Measurements from ENCODE around the gene ASIC5.

The ASIC5 gene, protein sequence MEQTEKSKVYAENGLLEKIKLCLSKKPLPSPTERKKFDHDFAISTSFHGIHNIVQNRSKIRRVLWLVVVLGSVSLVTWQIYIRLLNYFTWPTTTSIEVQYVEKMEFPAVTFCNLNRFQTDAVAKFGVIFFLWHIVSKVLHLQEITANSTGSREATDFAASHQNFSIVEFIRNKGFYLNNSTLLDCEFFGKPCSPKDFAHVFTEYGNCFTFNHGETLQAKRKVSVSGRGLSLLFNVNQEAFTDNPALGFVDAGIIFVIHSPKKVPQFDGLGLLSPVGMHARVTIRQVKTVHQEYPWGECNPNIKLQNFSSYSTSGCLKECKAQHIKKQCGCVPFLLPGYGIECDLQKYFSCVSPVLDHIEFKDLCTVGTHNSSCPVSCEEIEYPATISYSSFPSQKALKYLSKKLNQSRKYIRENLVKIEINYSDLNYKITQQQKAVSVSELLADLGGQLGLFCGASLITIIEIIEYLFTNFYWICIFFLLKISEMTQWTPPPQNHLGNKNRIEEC

DNA sequence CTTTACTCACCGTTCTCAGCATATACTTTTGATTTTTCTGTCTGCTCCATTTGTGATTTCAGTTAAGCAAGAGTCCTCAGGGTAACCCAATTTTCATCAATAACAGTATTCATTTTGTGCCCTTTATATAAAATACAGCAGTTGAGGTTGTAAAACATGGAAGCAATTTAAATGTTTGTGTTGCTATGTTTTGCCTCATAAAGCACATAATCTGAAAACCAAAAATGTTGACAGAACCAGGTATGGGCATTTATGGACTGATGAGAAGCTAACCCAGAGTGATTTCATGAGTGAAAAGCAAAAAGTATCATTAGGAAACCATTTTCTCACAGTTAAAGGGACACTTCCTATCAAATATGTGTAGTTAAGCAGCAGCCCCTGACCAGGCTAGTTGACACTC lies at the start of gene ASIC5:
TSS of gene ASIC5 (minus strand) at position 101 of the 400 bp plus-strand sequence. CDS start at position 50, 51 bp downstream.
- TF ChIP-seq TAF1 (IDR thresholded peaks at IDR 0.05; ENCODE audit: low read depth) = no peak
- TF ChIP-seq CEBPB (IDR thresholded peaks at IDR 0.05) = no peak
- TF ChIP-seq YY1 (IDR thresholded peaks at IDR 0.05; ENCODE audit: low read depth) = no peak
- TF ChIP-seq MAX (IDR thresholded peaks at IDR 0.05) = no peak

GRCh38 chr4:155914782-155915181 lies 48.7 kb upstream of the ASIC5 start:
- TF ChIP-seq, protein P1, sequence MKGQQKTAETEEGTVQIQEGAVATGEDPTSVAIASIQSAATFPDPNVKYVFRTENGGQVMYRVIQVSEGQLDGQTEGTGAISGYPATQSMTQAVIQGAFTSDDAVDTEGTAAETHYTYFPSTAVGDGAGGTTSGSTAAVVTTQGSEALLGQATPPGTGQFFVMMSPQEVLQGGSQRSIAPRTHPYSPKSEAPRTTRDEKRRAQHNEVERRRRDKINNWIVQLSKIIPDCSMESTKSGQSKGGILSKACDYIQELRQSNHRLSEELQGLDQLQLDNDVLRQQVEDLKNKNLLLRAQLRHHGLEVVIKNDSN (IDR thresholded peaks at IDR 0.05) = no peak
- no peak for TF ChIP-seq ZBTB7A (IDR thresholded peaks at IDR 0.05; ENCODE audit: low read depth)
- no peak for TF ChIP-seq TCF12 (IDR thresholded peaks at IDR 0.05; ENCODE audit: low read depth)
- no peak for TF ChIP-seq CEBPB (IDR thresholded peaks at IDR 0.05)
- no peak for TF ChIP-seq YY1 (IDR thresholded peaks at IDR 0.05; ENCODE audit: low read depth)
- no peak for TF ChIP-seq MAX (IDR thresholded peaks at IDR 0.05)
- no peak for TF ChIP-seq RAD21 (IDR thresholded peaks at IDR 0.05; ENCODE audit: low read depth)
- no peak for TF ChIP-seq TAF1 (IDR thresholded peaks at IDR 0.05; ENCODE audit: low read depth)
- TF ChIP-seq EGR1 (IDR thresholded peaks at IDR 0.05) = no peak
- TF ChIP-seq, protein P2, sequence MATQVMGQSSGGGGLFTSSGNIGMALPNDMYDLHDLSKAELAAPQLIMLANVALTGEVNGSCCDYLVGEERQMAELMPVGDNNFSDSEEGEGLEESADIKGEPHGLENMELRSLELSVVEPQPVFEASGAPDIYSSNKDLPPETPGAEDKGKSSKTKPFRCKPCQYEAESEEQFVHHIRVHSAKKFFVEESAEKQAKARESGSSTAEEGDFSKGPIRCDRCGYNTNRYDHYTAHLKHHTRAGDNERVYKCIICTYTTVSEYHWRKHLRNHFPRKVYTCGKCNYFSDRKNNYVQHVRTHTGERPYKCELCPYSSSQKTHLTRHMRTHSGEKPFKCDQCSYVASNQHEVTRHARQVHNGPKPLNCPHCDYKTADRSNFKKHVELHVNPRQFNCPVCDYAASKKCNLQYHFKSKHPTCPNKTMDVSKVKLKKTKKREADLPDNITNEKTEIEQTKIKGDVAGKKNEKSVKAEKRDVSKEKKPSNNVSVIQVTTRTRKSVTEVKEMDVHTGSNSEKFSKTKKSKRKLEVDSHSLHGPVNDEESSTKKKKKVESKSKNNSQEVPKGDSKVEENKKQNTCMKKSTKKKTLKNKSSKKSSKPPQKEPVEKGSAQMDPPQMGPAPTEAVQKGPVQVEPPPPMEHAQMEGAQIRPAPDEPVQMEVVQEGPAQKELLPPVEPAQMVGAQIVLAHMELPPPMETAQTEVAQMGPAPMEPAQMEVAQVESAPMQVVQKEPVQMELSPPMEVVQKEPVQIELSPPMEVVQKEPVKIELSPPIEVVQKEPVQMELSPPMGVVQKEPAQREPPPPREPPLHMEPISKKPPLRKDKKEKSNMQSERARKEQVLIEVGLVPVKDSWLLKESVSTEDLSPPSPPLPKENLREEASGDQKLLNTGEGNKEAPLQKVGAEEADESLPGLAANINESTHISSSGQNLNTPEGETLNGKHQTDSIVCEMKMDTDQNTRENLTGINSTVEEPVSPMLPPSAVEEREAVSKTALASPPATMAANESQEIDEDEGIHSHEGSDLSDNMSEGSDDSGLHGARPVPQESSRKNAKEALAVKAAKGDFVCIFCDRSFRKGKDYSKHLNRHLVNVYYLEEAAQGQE (IDR thresholded peaks at IDR 0.05; ENCODE audit: low read depth) = no peak
- TF ChIP-seq FOXM1 (IDR thresholded peaks at IDR 0.05; ENCODE audit: borderline replicate concordance, low read depth) = no peak
- no peak for TF ChIP-seq NFIC (IDR thresholded peaks at IDR 0.05)
- TF ChIP-seq CREB1 (IDR thresholded peaks at IDR 0.05; ENCODE audit: low read depth) = no peak
- TF ChIP-seq EP300 (IDR thresholded peaks at IDR 0.05; ENCODE audit: borderline replicate concordance) = no peak
- no peak for TF ChIP-seq TEAD4 (IDR thresholded peaks at IDR 0.05)

DNA sequence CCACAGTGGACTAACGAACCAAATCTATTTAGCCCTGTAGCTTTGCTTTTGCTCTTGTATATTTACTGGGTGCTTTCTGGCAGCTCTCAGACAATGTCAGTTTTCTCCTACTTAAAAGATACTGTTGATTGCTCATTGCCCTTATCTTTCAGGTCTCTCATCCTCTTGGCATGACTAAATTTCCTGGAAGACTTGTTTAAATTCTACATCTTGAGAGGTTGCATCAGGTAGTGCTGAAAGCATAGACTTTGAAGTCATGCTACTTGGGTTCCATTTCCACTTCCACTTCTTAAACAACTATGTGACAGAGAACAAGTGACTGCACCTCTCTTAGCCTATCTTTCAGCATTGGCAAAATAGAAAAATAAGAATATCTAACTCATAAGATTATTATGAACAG lies 45.8 kb upstream of the ASIC5 start:
- TF ChIP-seq, protein P1 (IDR thresholded peaks at IDR 0.05) = no peak
- no peak for TF ChIP-seq TCF12 (IDR thresholded peaks at IDR 0.05; ENCODE audit: low read depth)
- no peak for TF ChIP-seq NFIC (IDR thresholded peaks at IDR 0.05)
- TF ChIP-seq EP300 (IDR thresholded peaks at IDR 0.05; ENCODE audit: borderline replicate concordance) = no peak
- TF ChIP-seq CEBPB (IDR thresholded peaks at IDR 0.05) = no peak
- no peak for TF ChIP-seq TEAD4 (IDR thresholded peaks at IDR 0.05)
- no peak for TF ChIP-seq YY1 (IDR thresholded peaks at IDR 0.05; ENCODE audit: low read depth)
- no peak for TF ChIP-seq MAX (IDR thresholded peaks at IDR 0.05)
- TF ChIP-seq EGR1 (IDR thresholded peaks at IDR 0.05) = no peak
- TF ChIP-seq TAF1 (IDR thresholded peaks at IDR 0.05; ENCODE audit: low read depth) = no peak
- TF ChIP-seq CREB1 (IDR thresholded peaks at IDR 0.05; ENCODE audit: low read depth) = no peak

- TF ChIP-seq CREB1 (IDR thresholded peaks at IDR 0.05; ENCODE audit: low read depth) (no peak), TCF12 (IDR thresholded peaks at IDR 0.05; ENCODE audit: low read depth) (no peak), TAF1 (IDR thresholded peaks at IDR 0.05; ENCODE audit: low read depth) (no peak), YY1 (IDR thresholded peaks at IDR 0.05; ENCODE audit: low read depth) (no peak), RAD21 (IDR thresholded peaks at IDR 0.05; ENCODE audit: low read depth) (no peak), EP300 (IDR thresholded peaks at IDR 0.05; ENCODE audit: borderline replicate concordance) (no peak), MAX (IDR thresholded peaks at IDR 0.05) (no peak), TEAD4 (IDR thresholded peaks at IDR 0.05) (no peak), CEBPB (IDR thresholded peaks at IDR 0.05) (no peak), EGR1 (IDR thresholded peaks at IDR 0.05) (no peak), NFIC (IDR thresholded peaks at IDR 0.05) (no peak), ZBTB7A (IDR thresholded peaks at IDR 0.05; ENCODE audit: low read depth) (no peak), FOXM1 (IDR thresholded peaks at IDR 0.05; ENCODE audit: borderline replicate concordance, low read depth) (no peak)
- TF ChIP-seq, protein P1 (IDR thresholded peaks at IDR 0.05) = no peak
- TF ChIP-seq, protein P2 (IDR thresholded peaks at IDR 0.05; ENCODE audit: low read depth) = no peak
Measured at GRCh38 chr4:155909615-155910226, 43.6 kb upstream of the ASIC5 start.
